Mesothelial cell of epicardium (in vitro differentiated cells): ENCODE results near the gene CPED1. TPM values are rescaled to one million over a fixed set of nuclear protein-coding genes. Genes with fewer than 3 reads are reported as not detected.

Experiments used
- DNase-seq, 2 experiments: peaks; one replicate each; pipeline ENCODE4 v3.0.0; 2021; ENCODE audit warnings: low spot score in 2 of 2; ENCODE audit not compliant: unreplicated experiment in 2 of 2
- H3K27ac Mint-ChIP-seq: 2 replicates; pipeline ENCODE4 v1.8.0; 2021; ENCODE audit warnings: mixed read lengths
- H3K27me3 Mint-ChIP-seq: 2 replicates; pipeline ENCODE4 v1.8.0; 2021; ENCODE audit warnings: low read depth, mixed read lengths
- H3K36me3 Mint-ChIP-seq: 2 replicates; pipeline ENCODE4 v1.8.0; 2021; ENCODE audit warnings: mixed read lengths
- H3K4me1 Mint-ChIP-seq: 2 replicates; pipeline ENCODE4 v1.8.0; 2021; ENCODE audit warnings: mixed read lengths
- H3K4me3 Mint-ChIP-seq: 2 replicates; pipeline ENCODE4 v1.8.0; 2021; ENCODE audit warnings: mild to moderate bottlenecking, moderate library complexity, mixed read lengths
- H3K9me3 Mint-ChIP-seq: 2 replicates; pipeline ENCODE4 v1.8.0; 2021; ENCODE audit warnings: mixed read lengths
- total RNA-seq: library from RNA; stranded (reverse); gene quantifications from 3 replicates; pipeline ENCODE4 v1.2.1, GENCODE V29; 2021
- TF ChIP-seq, protein P1 (sequence below): fragments of 200-600 bp; sonication (generic); IDR thresholded peaks from one replicate; pipeline ENCODE4 v1.5.0; 2021; ENCODE audit warnings: antibody characterized with exemption; ENCODE audit not compliant: unreplicated experiment

Gene CPED1
- total RNA-seq, 1 donor from 2014 or later = 25.6 TPM

DNA sequence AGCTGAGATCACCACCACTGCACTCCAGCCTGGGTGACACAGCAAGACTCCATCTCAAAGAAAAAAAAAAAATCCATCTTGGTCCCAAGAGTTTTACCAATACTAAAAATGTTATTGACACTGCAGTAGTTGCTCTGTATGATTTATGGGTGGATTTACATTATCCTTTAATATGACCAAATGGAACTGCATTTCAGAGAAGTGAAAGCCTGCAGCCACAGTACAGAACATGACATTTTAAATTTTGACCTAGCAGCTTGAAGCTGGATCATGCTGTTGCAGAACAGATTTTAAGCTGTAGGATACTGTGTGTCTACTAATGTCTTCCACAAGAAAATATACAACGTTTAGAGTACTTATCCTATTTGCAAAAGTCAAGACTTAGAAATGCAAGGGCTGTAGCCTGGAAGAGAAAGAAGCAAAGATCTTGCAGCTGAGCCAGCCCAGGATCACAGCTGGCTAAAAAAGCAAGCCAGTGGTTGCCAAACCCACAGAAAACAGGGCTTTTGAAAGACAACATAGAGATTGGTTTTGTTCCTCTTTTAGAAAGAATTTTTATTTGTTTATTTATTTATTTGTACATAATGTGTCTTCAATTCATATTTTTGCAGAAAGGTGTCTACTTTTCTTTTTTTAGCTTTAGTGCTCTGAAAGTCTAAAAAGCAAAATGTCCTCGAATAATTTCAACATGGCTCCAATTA is 285.1 kb downstream of the CPED1 start:
- H3K27me3 Mint-ChIP-seq = peaks cover 4% of the 10 kb centered on the region

DNA sequence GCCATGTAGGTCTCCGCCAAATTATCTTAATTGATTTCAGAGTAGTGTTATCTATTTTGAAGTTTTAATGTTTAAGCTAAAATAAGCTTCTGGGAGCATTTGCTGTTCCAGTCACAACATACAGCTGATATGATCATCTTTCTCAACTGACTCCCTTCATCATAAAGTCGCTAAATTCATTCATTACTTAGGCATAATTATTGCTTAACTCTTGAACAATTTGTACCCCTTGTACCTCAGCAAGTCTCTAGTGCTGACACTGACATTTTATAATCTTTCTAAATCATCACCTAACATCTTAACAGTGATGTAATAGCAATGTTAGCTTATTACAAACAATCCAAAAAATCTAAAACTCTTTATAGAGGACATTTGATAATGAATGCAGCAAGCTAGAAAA is 286.0 kb downstream of the CPED1 start:
- H3K27me3 Mint-ChIP-seq = peaks cover 4% of the 10 kb centered on the region
- TF ChIP-seq, protein P1, sequence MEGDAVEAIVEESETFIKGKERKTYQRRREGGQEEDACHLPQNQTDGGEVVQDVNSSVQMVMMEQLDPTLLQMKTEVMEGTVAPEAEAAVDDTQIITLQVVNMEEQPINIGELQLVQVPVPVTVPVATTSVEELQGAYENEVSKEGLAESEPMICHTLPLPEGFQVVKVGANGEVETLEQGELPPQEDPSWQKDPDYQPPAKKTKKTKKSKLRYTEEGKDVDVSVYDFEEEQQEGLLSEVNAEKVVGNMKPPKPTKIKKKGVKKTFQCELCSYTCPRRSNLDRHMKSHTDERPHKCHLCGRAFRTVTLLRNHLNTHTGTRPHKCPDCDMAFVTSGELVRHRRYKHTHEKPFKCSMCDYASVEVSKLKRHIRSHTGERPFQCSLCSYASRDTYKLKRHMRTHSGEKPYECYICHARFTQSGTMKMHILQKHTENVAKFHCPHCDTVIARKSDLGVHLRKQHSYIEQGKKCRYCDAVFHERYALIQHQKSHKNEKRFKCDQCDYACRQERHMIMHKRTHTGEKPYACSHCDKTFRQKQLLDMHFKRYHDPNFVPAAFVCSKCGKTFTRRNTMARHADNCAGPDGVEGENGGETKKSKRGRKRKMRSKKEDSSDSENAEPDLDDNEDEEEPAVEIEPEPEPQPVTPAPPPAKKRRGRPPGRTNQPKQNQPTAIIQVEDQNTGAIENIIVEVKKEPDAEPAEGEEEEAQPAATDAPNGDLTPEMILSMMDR = no peak
- H3K36me3 Mint-ChIP-seq = peaks cover 8% of the 10 kb centered on the region
- no peak overlapping the region for H3K4me3 Mint-ChIP-seq
- peaks cover 17% of the 10 kb centered on the region for H3K4me1 Mint-ChIP-seq
- no peak overlapping the region for H3K27ac Mint-ChIP-seq
- H3K9me3 Mint-ChIP-seq = peaks cover 4% of the 10 kb centered on the region
- no peak for DNase-seq

More for the DNA sequence above, 285.1 kb downstream of the CPED1 start:
- H3K27ac Mint-ChIP-seq = no peak overlapping the region
- no peak for DNase-seq
- H3K4me1 Mint-ChIP-seq = peaks cover 12% of the 10 kb centered on the region
- no peak overlapping the region for H3K4me3 Mint-ChIP-seq
- peaks cover 4% of the 10 kb centered on the region for H3K9me3 Mint-ChIP-seq
- TF ChIP-seq, protein P1 = no peak
- H3K36me3 Mint-ChIP-seq = peaks cover 13% of the 10 kb centered on the region

DNA sequence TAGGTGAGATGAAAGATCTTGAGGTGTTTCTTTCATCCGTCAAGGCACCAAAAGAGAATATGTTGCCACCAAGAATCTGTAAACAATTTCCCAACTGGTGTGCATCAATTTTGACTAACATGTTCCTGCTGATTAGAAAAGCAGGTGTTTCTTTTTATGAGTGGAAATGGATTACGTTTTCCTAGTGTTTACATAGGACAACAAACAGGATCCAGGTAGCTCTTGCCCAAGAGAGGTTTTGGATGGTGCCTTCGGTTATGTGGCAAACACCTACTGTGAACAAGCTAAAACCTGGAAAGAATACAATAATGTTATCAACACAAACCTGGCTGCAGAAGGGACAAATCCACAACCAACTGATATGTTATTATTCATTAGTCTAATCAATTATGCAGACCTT is 286.7 kb downstream of the CPED1 start:
- no peak for DNase-seq
- no peak overlapping the region for H3K4me3 Mint-ChIP-seq
- peaks cover 18% of the 10 kb centered on the region for H3K4me1 Mint-ChIP-seq

GRCh38 chr7:121276313-121276712 is 287.8 kb downstream of the CPED1 start:
- Mint-ChIP-seq H3K27me3 (peaks cover 4% of the 10 kb centered on the region), H3K36me3 (peaks cover under 1% of the 10 kb centered on the region), H3K27ac (no peak overlapping the region), H3K4me1 (peaks cover 18% of the 10 kb centered on the region), H3K9me3 (no peaks in the 10 kb centered on the region), H3K4me3 (no peak overlapping the region)
- TF ChIP-seq, protein P1 = no peak
- DNase-seq = no peak

More for the DNA sequence above, 286.7 kb downstream of the CPED1 start:
- Mint-ChIP-seq H3K27me3 (peaks cover 4% of the 10 kb centered on the region), H3K36me3 (peaks cover 4% of the 10 kb centered on the region), H3K27ac (no peak overlapping the region), H3K9me3 (no peaks in the 10 kb centered on the region)
- TF ChIP-seq, protein P1 = no peak

GRCh38 chr7:121278120-121279021 is 289.9 kb downstream of the CPED1 start:
- H3K27ac Mint-ChIP-seq = peak overlapping the region; percentile 18

More at GRCh38 chr7:121278120-121279021, 289.9 kb downstream of the CPED1 start:
- Mint-ChIP-seq H3K27me3 (no peaks in the 10 kb centered on the region), H3K4me3 (no peak overlapping the region), H3K4me1 (peaks cover 18% of the 10 kb centered on the region), H3K36me3 (no peaks in the 10 kb centered on the region), H3K9me3 (no peaks in the 10 kb centered on the region)
- no peak for DNase-seq
- TF ChIP-seq, protein P1 = no peak
